HL-60/S4 treated with retinoic acid at 250 ng/mL for 4 days and 3 days (cell line): ENCODE measurements around the gene LAIR2.
"Not testable (repeated sequence)": the region's sequence is repeated elsewhere in the genome, so short reads cannot be mapped to it uniquely, and the experiment has no call there.

Experiments used
- in situ Hi-C: fragments of 300-500 bp; cut with MboI; formaldehyde crosslinking; loops from 2 replicates; pipeline ENCODE4 v1.7.0; 2022; ENCODE audit warnings: low sequenced_read_pairs

LAIR2 gene

GRCh38 chr19:54464044-54464629 is 38.5 kb upstream of the LAIR2 start:
- in situ Hi-C loops: no loop called here

GRCh38 chr19:54464630-54465425 is 37.8 kb upstream of the LAIR2 start:
- in situ Hi-C loops: no loop called here

- in situ Hi-C loops: no loop called here
Observed at GRCh38 chr19:54465426-54466109, 37.1 kb upstream of the LAIR2 start.

GRCh38 chr19:54466110-54466480 is 36.5 kb upstream of the LAIR2 start:
- in situ Hi-C loops: not testable (repeated sequence)

GRCh38 chr19:54469496-54469934 is 33.1 kb upstream of the LAIR2 start:
- in situ Hi-C loops: no loop called here

GRCh38 chr19:54470276-54470887 is 32.2 kb upstream of the LAIR2 start:
- in situ Hi-C loops: no loop called here

- in situ Hi-C loops: no loop called here
Observed at GRCh38 chr19:54470991-54471782, 31.4 kb upstream of the LAIR2 start.

- in situ Hi-C loops: no loop called here
Observed at GRCh38 chr19:54473071-54473891, 29.4 kb upstream of the LAIR2 start, which contains the start of gene CDC42EP5. CDC42EP5 (minus strand) TSS chr19:54473296; CDS start chr19:54465547, 7,749 bp downstream.

GRCh38 chr19:54473892-54474372 is 28.7 kb upstream of the LAIR2 start:
- in situ Hi-C loops: no loop called here

GRCh38 chr19:54475706-54476105 is 26.9 kb upstream of the LAIR2 start:
- in situ Hi-C loops: no loop called here

GRCh38 chr19:54477650-54478049 is 25.0 kb upstream of the LAIR2 start:
- in situ Hi-C loops: no loop called here

- in situ Hi-C loops: no loop called here
Observed at GRCh38 chr19:54478677-54479266, 23.9 kb upstream of the LAIR2 start.

GRCh38 chr19:54480051-54480450 is 22.6 kb upstream of the LAIR2 start:
- in situ Hi-C loops: no loop called here

- in situ Hi-C loops: no loop called here
Observed at GRCh38 chr19:54481326-54481930, 21.2 kb upstream of the LAIR2 start.

- in situ Hi-C loops: no loop called here
Observed at GRCh38 chr19:54482889-54483288, 19.7 kb upstream of the LAIR2 start.

- in situ Hi-C loops: no loop called here
Observed at GRCh38 chr19:54484451-54484850, 18.2 kb upstream of the LAIR2 start.

- in situ Hi-C loops: no loop called here
Observed at GRCh38 chr19:54485851-54486250, 16.8 kb upstream of the LAIR2 start.

- in situ Hi-C loops: no loop called here
Observed at GRCh38 chr19:54489341-54489740, 13.3 kb upstream of the LAIR2 start.

GRCh38 chr19:54489766-54490165 is 12.9 kb upstream of the LAIR2 start:
- in situ Hi-C loops: no loop called here
